K562 (cell line): ENCODE results near the gene OSBPL3. TPM values are rescaled to one million over a fixed set of nuclear protein-coding genes. Genes with fewer than 3 reads are reported as not detected.

Experiments
- ATAC-seq: fragments of 200-7000 bp; cut with Tn5 transposase; 3 replicates; pipeline ENCODE4 v1.9.1; 2020; ENCODE audit warnings: moderate library complexity
- BruUV-seq: library from RNA; stranded (reverse); fragments of 400-500 nt; replicated peaks from 2 replicates; lab custom pipeline; 2021; lab: Mats Ljungman, UMichigan
- CTCF ChIA-PET: fragments of 300-600 bp; formaldehyde crosslinking; extraction: SDS; loops from one replicate; lab custom pipeline; 2021; ENCODE audit warnings: low intra/inter-chr PET ratio; lab: Yijun Ruan, JAX
- POLR2A ChIA-PET: fragments of 300-600, 350-650 bp; sonication (Branson Sonifier 250); formaldehyde crosslinking; extraction: SDS; loops from one replicate; lab custom pipeline; 2021; ENCODE audit warnings: antibody characterized with exemption, inconsistent platforms; lab: Yijun Ruan, JAX
- DNase-seq, 4 experiments: peaks; one replicate each; pipeline versions ENCODE4 v3.0.0 to v3.0.0-alpha.2; 2011 to 2018; ENCODE audit warnings: low spot score in 3 of 4, mixed read lengths in 3 of 4; ENCODE audit errors: extremely low read depth in 1 of 4
- FAIRE-seq: peaks from 2 replicates; lab custom pipeline; 2011; peaks lifted over from hg19 to GRCh38; lab: Jason Lieb, UNC
- H2AFZ ChIP-seq: 2 replicates; pipeline ENCODE4 v1.6.0; 2011; ENCODE audit warnings: low read depth, low read length, control low read depth, inconsistent platforms
- H3K27ac ChIP-seq: fragments of 200-600 bp; 3 replicates; pipeline ENCODE4 v1.8.0; 2011; ENCODE audit warnings: low read depth, mild to moderate bottlenecking, control low read depth, inconsistent platforms, low read length, moderate library complexity, mixed read lengths; ENCODE audit errors: extremely low read depth
- H3K27me3 ChIP-seq, 2 experiments: fragments of 300-600 bp in 1 of 2; 2 replicates in 1 of 2; 3 replicates in 1 of 2; pipeline versions ENCODE4 v1.6.0 to v1.8.0; 2011; ENCODE audit warnings: inconsistent platforms in 2 of 2, low read length in 2 of 2, mild to moderate bottlenecking in 1 of 2, mixed read lengths in 1 of 2, moderate library complexity in 1 of 2; ENCODE audit not compliant: control insufficient read depth in 2 of 2, insufficient read depth in 2 of 2
- H3K36me3 ChIP-seq: fragments of 300-600 bp; 3 replicates; pipeline ENCODE4 v1.8.0; 2011; ENCODE audit warnings: mild to moderate bottlenecking, low read length, inconsistent platforms; ENCODE audit not compliant: control insufficient read depth, insufficient read depth
- H3K4me1 ChIP-seq, 2 experiments: fragments of 200-600 bp in 1 of 2; replicated peaks in 1 of 2; 2 replicates in 1 of 2; 3 replicates in 1 of 2; pipeline versions ENCODE4 v1.5.1 to v1.8.0; 2011; ENCODE audit warnings: inconsistent platforms in 2 of 2, low read length in 2 of 2, mild to moderate bottlenecking in 1 of 2, mixed read lengths in 1 of 2, moderate library complexity in 1 of 2; ENCODE audit not compliant: control insufficient read depth in 2 of 2, insufficient read depth in 2 of 2
- H3K4me2 ChIP-seq: 2 replicates; pipeline ENCODE4 v1.6.1; 2011; ENCODE audit warnings: low read length, control low read depth, inconsistent platforms, mixed read lengths; ENCODE audit not compliant: insufficient read depth
- H3K4me3 ChIP-seq: fragments of 200-600 bp; sonication (generic), shearing (Covaris generic); 2 replicates; pipeline ENCODE4 v1.5.1; 2016; ENCODE audit warnings: control low read depth, inconsistent platforms
- H3K79me2 ChIP-seq: fragments of 200-600 bp; 3 replicates; pipeline ENCODE4 v1.8.0; 2011; ENCODE audit warnings: low read length, inconsistent platforms; ENCODE audit not compliant: control insufficient read depth, insufficient read depth
- H3K9ac ChIP-seq, 2 experiments: 2 replicates each; pipeline versions ENCODE4 v1.6.0 to v1.6.1; 2011; ENCODE audit warnings: low read depth in 2 of 2, low read length in 2 of 2, control low read depth in 1 of 2, inconsistent platforms in 1 of 2, mild to moderate bottlenecking in 1 of 2, mixed read lengths in 1 of 2; ENCODE audit not compliant: insufficient read depth in 1 of 2
- H3K9me1 ChIP-seq: one replicate; pipeline ENCODE4 v1.6.0; 2011; ENCODE audit warnings: inconsistent platforms, mild to moderate bottlenecking, low read length, moderate library complexity; ENCODE audit not compliant: control insufficient read depth, insufficient read depth
- H3K9me3 ChIP-seq: replicated peaks from 2 replicates; pipeline ENCODE4 v1.5.1; 2011; ENCODE audit warnings: low read depth, low read length, inconsistent platforms; ENCODE audit not compliant: control insufficient read depth, insufficient read depth
- H4K20me1 ChIP-seq: replicated peaks from 2 replicates; pipeline ENCODE4 v1.6.1; 2011; ENCODE audit warnings: low read length, inconsistent platforms, mixed read lengths; ENCODE audit not compliant: control insufficient read depth, insufficient read depth
- NCOA4 ChIP-seq: fragments of 450-650 bp; IDR thresholded peaks from 2 replicates; pipeline ENCODE4 v1.6.1; 2018; ENCODE audit warnings: mild to moderate bottlenecking; ENCODE audit not compliant: partially characterized antibody
- NR2C1 ChIP-seq, 2 experiments: fragments of 450-650 bp; IDR thresholded peaks; 2 replicates each; pipeline ENCODE4 v1.6.1; 2017; ENCODE audit warnings: mild to moderate bottlenecking in 2 of 2, antibody characterized with exemption in 1 of 2, inconsistent platforms in 1 of 2, missing compliant biosample characterization in 1 of 2, missing genetic modification characterization in 1 of 2
- STAG1 ChIP-seq: sonication (generic); formaldehyde crosslinking; IDR thresholded peaks from 2 replicates; pipeline ENCODE4 v1.5.0; 2020; ENCODE audit warnings: missing genetic modification reagents, borderline replicate concordance
- TSC22D4 ChIP-seq: fragments of 450-650 bp; IDR thresholded peaks from 2 replicates; pipeline ENCODE4 v1.6.1; 2016; ENCODE audit warnings: missing genetic modification characterization, missing biosample characterization, control low read depth
- TSHZ1 ChIP-seq: fragments of 250-450 bp; sonication (Bioruptor Pico); IDR thresholded peaks from 2 replicates; pipeline ENCODE4 v1.4.0; 2020; ENCODE audit warnings: mild to moderate bottlenecking, moderate library complexity
- ZNF57 ChIP-seq: fragments of 450-650 bp; formaldehyde crosslinking; IDR thresholded peaks from 2 replicates; pipeline ENCODE4 v1.4.0; 2020; ENCODE audit warnings: mild to moderate bottlenecking, moderate library complexity
- WGBS: fragments of 100-300 bp; shearing (Covaris generic); methylation state at CpG from one replicate; pipeline ENCODE4 v1.1.6; 2016; ENCODE audit warnings: low coverage, mixed read lengths; ENCODE audit not compliant: insufficient coverage; ENCODE audit errors: missing lambda C conversion rate; 5-methylcytosine and 5-hydroxymethylcytosine counted together
- in situ Hi-C: fragments of 300-500 bp; cut with MboI; formaldehyde crosslinking; loops from 4 replicates; pipeline ENCODE4 v1.15.0; 2018; ENCODE audit warnings: inconsistent platforms, mixed read lengths
- intact Hi-C: fragments of 100-400 bp; cut with micrococcal nuclease; formaldehyde crosslinking; loops from 2 replicates; pipeline ENCODE4 v1.14.2; 2022
- polyA plus RNA-seq, 8 experiments: library from polyadenylated mRNA; depleted of rRNA in 4 of 8; stranded (reverse) in 5 of 8; unstranded in 3 of 8; fragments of >200 nt; fragmentation: Nextera tagmentation in 2 of 8; fragmentation: Illumina TruSeq in 1 of 8; extraction: Ambion mirVana in 2 of 8; extraction: Trizol in 1 of 8; gene quantifications; 2 replicates each; pipeline versions ENCODE4 v1.2.1 to v1.2.3, GENCODE V29; 2011 to 2014; ENCODE audit warnings: inconsistent platforms in 1 of 8, missing spikeins in 1 of 8
- total RNA-seq, 7 experiments: library from RNA; depleted of rRNA in 6 of 7; stranded (reverse); fragments of >200 nt in 6 of 7; fragmentation: Illumina TruSeq in 2 of 7; extraction: Trizol in 2 of 7; gene quantifications; 2 replicates each; pipeline versions ENCODE4 v1.2.1 to v1.2.3, GENCODE V29; 2011 to 2021; ENCODE audit warnings: low replicate concordance in 1 of 7

OSBPL3 gene
- total and polyA plus RNA-seq, 9 of the 15 experiments (the other 6 are each of a cell fraction or from before 2014, with no cell fraction given): 4.8 to 37.2 (median 26.5) TPM

GRCh38 chr7:25029075-25029474 lies 49.1 kb upstream of the OSBPL3 start:
- 25% methylated on average over 1 of the region's 1 CpG for WGBS
- Histone ChIP-seq H3K9me3 (no peaks in the 10 kb centered on the region), H3K27ac (no peak overlapping the region), H3K9me1 (no peaks in the 10 kb centered on the region), H2AFZ (peak overlapping the region; percentile 30; the same call in 1 of the 2 replicates), H3K79me2 (no peaks in the 10 kb centered on the region), H3K9ac (no peak overlapping the region), H4K20me1 (no peaks in the 10 kb centered on the region), H3K36me3 (no peaks in the 10 kb centered on the region), H3K4me1 (peaks cover 4 to 16% of the 10 kb centered on the region in 2 experiments; a peak in 3 of 5 replicates), H3K27me3 (peaks cover 0 to 23% of the 10 kb centered on the region in 2 experiments; a peak in 4 of 5 replicates), H3K4me3 (no peak overlapping the region), H3K4me2 (no peak overlapping the region)
- TF ChIP-seq STAG1 (CRISPR knock-in tag) (no peak), NCOA4 (no peak), TSHZ1 (CRISPR knock-in tag) (no peak), ZNF57 (CRISPR knock-in tag) (no peak), NR2C1 (IDR thresholded peaks at IDR 0.05) (no peak), NR2C1 (tag; IDR thresholded peaks at IDR 0.05) (no peak), TSC22D4 (tag) (no peak)
- no TSS peak for BruUV-seq
- ChIA-PET POLR2A (interaction anchor here (1.5 kb wide), 1 partner anchor 16 kb away, joined by 4 read pairs; no protein-coding TSS in a partner anchor), CTCF (no interaction called here)
- FAIRE-seq: no peak
- no peak for DNase-seq
- intact Hi-C loops: no loop called here
- peak; percentile 33; the same call in 2 of the 3 replicates for ATAC-seq
- in situ Hi-C loops: no loop called here
